Peyer's patch (tissue), 4 donors: Measurements from ENCODE around the gene AP1S3. TPM values are rescaled to one million over a fixed set of nuclear protein-coding genes. Genes with fewer than 3 reads are reported as not detected.

Experiments used
- DNase-seq, 3 donors: peaks; one replicate each; pipeline ENCODE4 v3.0.0-alpha.2; 2017 to 2019
- H3K27ac ChIP-seq, 4 donors: fragments of 200-600 bp; sonication (generic); one replicate each; pipeline ENCODE4 v1.5.1; 2016 to 2019
- H3K27me3 ChIP-seq, 2 donors: fragments of 200-600 bp; sonication (generic); one replicate each; pipeline ENCODE4 v1.5.1; 2019
- H3K36me3 ChIP-seq, 3 donors: fragments of 200-600 bp; sonication (generic); one replicate each; pipeline ENCODE4 v1.5.1; 2016 to 2019
- H3K4me1 ChIP-seq, 4 donors: fragments of 200-600 bp; sonication (generic); one replicate each; pipeline ENCODE4 v1.5.1; 2016 to 2019
- H3K4me3 ChIP-seq, 4 donors: fragments of 200-600 bp; sonication (generic); 1 replicate in 3 of 4; 2 replicates in 1 of 4; pipeline ENCODE4 v1.5.1; 2016 to 2019; ENCODE audit warnings: mild to moderate bottlenecking in 1 of 4
- H3K9me3 ChIP-seq, 4 donors: fragments of 200-600 bp; sonication (generic); one replicate each; pipeline ENCODE4 v1.5.1; 2016 to 2019; ENCODE audit warnings: mild to moderate bottlenecking in 1 of 4
- CTCF ChIP-seq, 6 experiments: fragments of 450-650 bp in 4 of 6; fragments of 200-600 bp in 2 of 6; sonication (generic) in 1 of 6; IDR thresholded peaks; one replicate each; pipeline ENCODE4 v1.5.1; 2017 to 2019; ENCODE audit warnings: antibody characterized with exemption in 6 of 6, mild to moderate bottlenecking in 3 of 6, moderate library complexity in 1 of 6
- POLR2A ChIP-seq, 2 donors: fragments of 450-650 bp; IDR thresholded peaks; one replicate each; pipeline ENCODE4 v1.5.1; 2017; ENCODE audit warnings: antibody characterized with exemption in 2 of 2, mild to moderate bottlenecking in 2 of 2, moderate library complexity in 2 of 2
- total RNA-seq, 4 donors: library from RNA; depleted of rRNA; stranded (reverse); fragments of >200 nt; gene quantifications; one replicate each; pipeline ENCODE4 v1.1.0, GENCODE V29; 2016

Gene AP1S3
- total RNA-seq, 4 donors from 2014 or later: 6.3 to 17.0 (median 9.6) TPM

- H3K36me3 ChIP-seq: peaks cover 0 to 17% (median 0%) of the 10 kb centered on the region in 3 donors
- H3K27ac ChIP-seq: no peak overlapping the region
- no peaks in the 10 kb centered on the region for H3K27me3 ChIP-seq
- no peaks in the 10 kb centered on the region for H3K4me1 ChIP-seq
- DNase-seq: no peak
- TF ChIP-seq POLR2A (IDR thresholded peaks at IDR 0.05): no peak
- TF ChIP-seq CTCF (IDR thresholded peaks at IDR 0.05): no peak
- no peaks in the 10 kb centered on the region for H3K9me3 ChIP-seq
- no peak overlapping the region for H3K4me3 ChIP-seq
Measured at GRCh38 chr2:223868005-223868404, 30.6 kb upstream of the AP1S3 start.

- no peaks in the 10 kb centered on the region for H3K27me3 ChIP-seq
- no peaks in the 10 kb centered on the region for H3K36me3 ChIP-seq
- H3K27ac ChIP-seq: no peak overlapping the region
- TF ChIP-seq POLR2A (IDR thresholded peaks at IDR 0.05): no peak
- no peaks in the 10 kb centered on the region for H3K9me3 ChIP-seq
- no peak for DNase-seq
- H3K4me3 ChIP-seq: no peak overlapping the region
- H3K4me1 ChIP-seq: peaks cover 0 to 9% (median 0%) of the 10 kb centered on the region in 4 donors
Measured at GRCh38 chr2:223865907-223866508, 28.6 kb upstream of the AP1S3 start.

GRCh38 chr2:223865124-223865523 lies 27.7 kb upstream of the AP1S3 start:
- H3K9me3 ChIP-seq: no peaks in the 10 kb centered on the region
- DNase-seq: no peak
- TF ChIP-seq POLR2A (IDR thresholded peaks at IDR 0.05) (no peak), CTCF (IDR thresholded peaks at IDR 0.05) (no peak)
- H3K4me3 ChIP-seq: no peak overlapping the region
- no peaks in the 10 kb centered on the region for H3K27me3 ChIP-seq
- H3K4me1 ChIP-seq: peaks cover 0 to 17% (median 0%) of the 10 kb centered on the region in 4 donors
- H3K36me3 ChIP-seq: no peaks in the 10 kb centered on the region
- no peak overlapping the region for H3K27ac ChIP-seq

- Histone ChIP-seq H3K27ac (no peak overlapping the region), H3K4me3 (no peak overlapping the region), H3K9me3 (no peaks in the 10 kb centered on the region), H3K4me1 (peaks cover 0 to 17% (median 0%) of the 10 kb centered on the region in 4 donors), H3K36me3 (no peaks in the 10 kb centered on the region), H3K27me3 (no peaks in the 10 kb centered on the region)
- no peak for TF ChIP-seq POLR2A (IDR thresholded peaks at IDR 0.05)
- no peak for TF ChIP-seq CTCF (IDR thresholded peaks at IDR 0.05)
- no peak for DNase-seq
Measured at GRCh38 chr2:223863491-223863890, 26.1 kb upstream of the AP1S3 start.

GRCh38 chr2:223860809-223861738 lies 23.7 kb upstream of the AP1S3 start:
- peak overlapping the region in 2 of 4 donors; percentile 68 to 77 for H3K27ac ChIP-seq
- no peaks in the 10 kb centered on the region for H3K36me3 ChIP-seq
- peaks cover 0 to 17% (median 0%) of the 10 kb centered on the region in 4 donors for H3K4me1 ChIP-seq
- no peaks in the 10 kb centered on the region for H3K27me3 ChIP-seq
- H3K4me3 ChIP-seq: no peak overlapping the region
- DNase-seq: peak in 2 of 3 donors; percentile 61 to 72
- TF ChIP-seq CTCF (IDR thresholded peaks at IDR 0.05) (peak in 3 of 6 experiments; percentile 46 to 49 (median 46)), POLR2A (IDR thresholded peaks at IDR 0.05) (no peak)
- H3K9me3 ChIP-seq: no peaks in the 10 kb centered on the region

GRCh38 chr2:223859070-223859469 lies 21.7 kb upstream of the AP1S3 start:
- peaks cover 0 to 17% (median 0%) of the 10 kb centered on the region in 4 donors for H3K4me1 ChIP-seq
- no peak for DNase-seq
- no peak overlapping the region for H3K27ac ChIP-seq
- no peak overlapping the region for H3K4me3 ChIP-seq
- peaks cover 0 to 2% (median 0%) of the 10 kb centered on the region in 3 donors for H3K36me3 ChIP-seq
- TF ChIP-seq POLR2A (IDR thresholded peaks at IDR 0.05) (no peak), CTCF (IDR thresholded peaks at IDR 0.05) (no peak)
- H3K9me3 ChIP-seq: no peaks in the 10 kb centered on the region
- H3K27me3 ChIP-seq: no peaks in the 10 kb centered on the region
